Spinal cord (tissue), 10 donors: Measurements from ENCODE around the gene RPS6KL1. TPM values are rescaled to one million over a fixed set of nuclear protein-coding genes. Genes with fewer than 3 reads are reported as not detected.

Experiments used
- DNase-seq, 6 donors: peaks; one replicate each; pipeline versions ENCODE4 v3.0.0 to v3.0.0-alpha.2; 2013 to 2015; ENCODE audit warnings: low spot score in 6 of 6, low read depth in 4 of 6
- H3K27ac ChIP-seq: one replicate; pipeline ENCODE4 v1.5.1; 2013; ENCODE audit warnings: low read depth, low read length, control low read depth
- H3K27me3 ChIP-seq: one replicate; pipeline ENCODE4 v1.6.1; 2013; ENCODE audit warnings: low read length; ENCODE audit not compliant: control insufficient read depth, insufficient read depth
- H3K36me3 ChIP-seq: one replicate; pipeline ENCODE4 v1.6.1; 2013; ENCODE audit warnings: low read length; ENCODE audit not compliant: control insufficient read depth, insufficient read depth
- H3K4me1 ChIP-seq: one replicate; pipeline ENCODE4 v1.6.1; 2013; ENCODE audit warnings: low read length; ENCODE audit not compliant: control insufficient read depth, insufficient read depth
- H3K4me3 ChIP-seq: one replicate; pipeline ENCODE4 v1.5.1; 2013; ENCODE audit warnings: low read depth, low read length, control low read depth
- H3K9me3 ChIP-seq: one replicate; pipeline ENCODE4 v1.6.1; 2013; ENCODE audit warnings: low read length; ENCODE audit not compliant: control insufficient read depth, insufficient read depth
- WGBS: methylation state at CpG from one replicate; pipeline ENCODE4 v1.1.5; 2013; ENCODE audit warnings: missing lambda C conversion rate; ENCODE audit not compliant: insufficient coverage; 5-methylcytosine and 5-hydroxymethylcytosine counted together
- polyA plus RNA-seq, 2 donors: library from polyadenylated mRNA; unstranded; fragments of 120-200 nt; gene quantifications; one replicate each; pipeline ENCODE4 v1.2.1, GENCODE V29; 2013; ENCODE audit not compliant: insufficient read length in 2 of 2
- total RNA-seq, 2 donors: library from RNA; depleted of rRNA in 1 of 2; stranded (reverse); fragments of 120-200 nt in 1 of 2; fragments of >200 nt in 1 of 2; gene quantifications; one replicate each; pipeline versions ENCODE4 v1.2.3 to v1.2.4, GENCODE V29; 2013 to 2014
- donor health status: healthy.

The RPS6KL1 gene
- total and polyA plus RNA-seq, 4 donors = 15.9 to 69.1 (median 38.6) TPM

GRCh38 chr14:74946659-74947281 is 23.7 kb upstream of the RPS6KL1 start:
- no peak for DNase-seq
- no peaks in the 10 kb centered on the region for H3K27me3 ChIP-seq
- no peak overlapping the region for H3K4me3 ChIP-seq
- H3K4me1 ChIP-seq = peaks cover 41% of the 10 kb centered on the region
- H3K27ac ChIP-seq = no peak overlapping the region
- peaks cover 27% of the 10 kb centered on the region for H3K36me3 ChIP-seq
- no peaks in the 10 kb centered on the region for H3K9me3 ChIP-seq
- 48% methylated on average over 5 of the region's 5 CpGs for WGBS

- Histone ChIP-seq H3K27me3 (no peaks in the 10 kb centered on the region), H3K36me3 (peaks cover 28% of the 10 kb centered on the region), H3K4me1 (peaks cover 43% of the 10 kb centered on the region), H3K4me3 (no peak overlapping the region), H3K27ac (no peak overlapping the region), H3K9me3 (no peaks in the 10 kb centered on the region)
- peak in 4 of 6 donors; percentile 44 to 87 (median 70) for DNase-seq
- 42% methylated on average over 15 of the region's 17 CpGs for WGBS
Measured at GRCh38 chr14:74945852-74946658, 23.0 kb upstream of the RPS6KL1 start.

- no peak overlapping the region for H3K27ac ChIP-seq
- H3K9me3 ChIP-seq = no peaks in the 10 kb centered on the region
- DNase-seq = no peak
- H3K36me3 ChIP-seq = peaks cover 28% of the 10 kb centered on the region
- peaks cover 42% of the 10 kb centered on the region for H3K4me1 ChIP-seq
- WGBS = 52% methylated on average over 15 of the region's 17 CpGs
- no peaks in the 10 kb centered on the region for H3K27me3 ChIP-seq
- H3K4me3 ChIP-seq = no peak overlapping the region
Measured at GRCh38 chr14:74945261-74945851, 22.3 kb upstream of the RPS6KL1 start.

- H3K4me3 ChIP-seq = no peak overlapping the region
- H3K9me3 ChIP-seq = no peaks in the 10 kb centered on the region
- WGBS = 50% methylated on average over 7 of the region's 11 CpGs
- peaks cover 40% of the 10 kb centered on the region for H3K4me1 ChIP-seq
- H3K27me3 ChIP-seq = no peaks in the 10 kb centered on the region
- no peak overlapping the region for H3K27ac ChIP-seq
- DNase-seq = no peak
- H3K36me3 ChIP-seq = peaks cover 12% of the 10 kb centered on the region
Measured at GRCh38 chr14:74942608-74943007, 19.5 kb upstream of the RPS6KL1 start.

GRCh38 chr14:74942181-74942580 is 19.1 kb upstream of the RPS6KL1 start:
- Histone ChIP-seq H3K27me3 (no peaks in the 10 kb centered on the region), H3K27ac (peak overlapping the region; percentile 61), H3K36me3 (peaks cover 12% of the 10 kb centered on the region), H3K9me3 (no peaks in the 10 kb centered on the region), H3K4me3 (no peak overlapping the region), H3K4me1 (peaks cover 40% of the 10 kb centered on the region)
- WGBS = 67% methylated on average over 12 of the region's 12 CpGs
- DNase-seq = no peak

GRCh38 chr14:74941676-74942097 is 18.6 kb upstream of the RPS6KL1 start:
- WGBS = 78% methylated on average over 11 of the region's 13 CpGs

GRCh38 chr14:74940956-74941565 is 18.0 kb upstream of the RPS6KL1 start:
- whole genome bisulfite sequencing = 85% methylated on average over 16 of the region's 18 CpGs
- Histone ChIP-seq H3K4me1 (peaks cover 29% of the 10 kb centered on the region), H3K27me3 (no peaks in the 10 kb centered on the region), H3K36me3 (peaks cover 9% of the 10 kb centered on the region), H3K9me3 (no peaks in the 10 kb centered on the region), H3K4me3 (no peak overlapping the region), H3K27ac (peak overlapping the region; percentile 61)
- DNase-seq = no peak

More at GRCh38 chr14:74941676-74942097, 18.6 kb upstream of the RPS6KL1 start:
- peak overlapping the region; percentile 61 for H3K27ac ChIP-seq
- H3K9me3 ChIP-seq = no peaks in the 10 kb centered on the region
- no peaks in the 10 kb centered on the region for H3K27me3 ChIP-seq
- H3K36me3 ChIP-seq = peaks cover 12% of the 10 kb centered on the region
- no peak for DNase-seq
- peaks cover 35% of the 10 kb centered on the region for H3K4me1 ChIP-seq
- no peak overlapping the region for H3K4me3 ChIP-seq

- Histone ChIP-seq H3K9me3 (no peaks in the 10 kb centered on the region), H3K4me1 (peaks cover 32% of the 10 kb centered on the region), H3K4me3 (no peak overlapping the region), H3K27me3 (no peaks in the 10 kb centered on the region), H3K36me3 (peaks cover 7% of the 10 kb centered on the region), H3K27ac (no peak overlapping the region)
- WGBS = 97% methylated on average over 6 of the region's 10 CpGs
- DNase-seq = no peak
Measured at GRCh38 chr14:74938531-74939495, 15.8 kb upstream of the RPS6KL1 start.

GRCh38 chr14:74937171-74937570 is 14.1 kb upstream of the RPS6KL1 start:
- no peaks in the 10 kb centered on the region for H3K9me3 ChIP-seq
- H3K36me3 ChIP-seq = peaks cover 5% of the 10 kb centered on the region
- H3K27me3 ChIP-seq = no peaks in the 10 kb centered on the region
- WGBS = no CpG with 5 or more reads among the region's 2 CpGs
- H3K27ac ChIP-seq = no peak overlapping the region
- peaks cover 26% of the 10 kb centered on the region for H3K4me1 ChIP-seq
- H3K4me3 ChIP-seq = no peak overlapping the region
- no peak for DNase-seq
